ENCODE results near the gene ETS2. TPM values are rescaled to one million over a fixed set of nuclear protein-coding genes. Genes with fewer than 3 reads are reported as not detected.

ETS2 gene
- total RNA-seq, 4 donors from 2014 or later = 31.1 to 175 (median 63.8) TPM

DNA sequence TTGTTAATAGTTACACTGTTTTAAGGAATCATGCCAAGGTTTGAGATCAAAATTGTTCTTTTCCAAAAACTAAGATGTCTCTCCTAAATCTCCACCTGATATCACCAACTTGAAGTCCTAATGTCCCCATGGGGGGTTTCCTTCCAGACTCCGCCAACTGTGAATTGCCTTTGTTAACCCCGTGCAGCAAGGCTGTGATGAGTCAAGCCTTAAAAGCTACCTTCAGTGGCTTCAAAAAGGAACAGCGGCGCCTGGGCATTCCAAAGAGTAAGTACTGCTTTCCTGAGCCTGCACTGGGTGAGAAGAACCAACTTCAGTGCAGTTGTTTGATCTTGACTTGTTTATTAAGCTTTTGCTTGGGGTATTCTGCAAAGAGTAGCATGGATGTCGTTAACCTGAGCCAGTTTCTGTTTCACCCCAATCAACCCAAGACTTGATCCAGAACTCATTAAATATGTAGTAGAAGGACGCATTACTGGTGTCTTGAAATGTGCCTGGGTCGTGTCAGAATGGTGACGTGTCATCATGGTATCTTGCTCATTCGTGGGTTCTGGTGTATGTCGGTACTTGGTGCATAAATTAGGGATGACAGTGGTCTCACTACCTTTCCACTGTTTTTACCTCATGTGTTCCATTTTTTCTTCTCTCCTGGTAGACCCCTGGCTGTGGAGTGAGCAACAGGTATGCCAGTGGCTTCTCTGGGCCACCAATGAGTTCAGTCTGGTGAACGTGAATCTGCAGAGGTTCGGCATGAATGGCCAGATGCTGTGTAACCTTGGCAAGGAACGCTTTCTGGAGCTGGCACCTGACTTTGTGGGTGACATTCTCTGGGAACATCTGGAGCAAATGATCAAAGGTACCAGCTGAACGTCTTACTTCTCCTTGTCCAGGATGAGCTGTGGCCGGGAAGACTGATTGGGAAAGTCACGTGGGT, 8.7 kb downstream of the ETS2 start:
- Histone ChIP-seq H3K9me3 (no peaks in the 10 kb centered on the region), H3K27ac (replicated peaks in 1 of 4) (peak overlapping the region in 2 of 4 donors; percentile 10 to 37), H3K27me3 (no peaks in the 10 kb centered on the region), H3K4me1 (peaks cover 15 to 52% (median 46%) of the 10 kb centered on the region in 4 donors), H3K36me3 (peaks cover 46 to 98% (median 82%) of the 10 kb centered on the region in 4 donors), H3K4me3 (no peak overlapping the region)
- intact Hi-C loops (cut with DNase I) = no loop called here
- DNase-seq (ENCODE audit: extremely low spot score) = no peak
- no peak for TF ChIP-seq CTCF (IDR thresholded peaks at IDR 0.05)
- peak in 1 of 2 donors; percentile 26 for TF ChIP-seq POLR2AphosphoS5 (IDR thresholded peaks at IDR 0.05)
- 92% methylated on average over 15 of the region's 16 CpGs for WGBS

GRCh38 chr21:38815060-38815405, 9.3 kb downstream of the ETS2 start:
- peaks cover 52 to 98% (median 87%) of the 10 kb centered on the region in 4 donors for H3K36me3 ChIP-seq
- H3K27ac ChIP-seq (replicated peaks in 1 of 4) = peak overlapping the region in 1 of 4 donors; percentile 10

DNA sequence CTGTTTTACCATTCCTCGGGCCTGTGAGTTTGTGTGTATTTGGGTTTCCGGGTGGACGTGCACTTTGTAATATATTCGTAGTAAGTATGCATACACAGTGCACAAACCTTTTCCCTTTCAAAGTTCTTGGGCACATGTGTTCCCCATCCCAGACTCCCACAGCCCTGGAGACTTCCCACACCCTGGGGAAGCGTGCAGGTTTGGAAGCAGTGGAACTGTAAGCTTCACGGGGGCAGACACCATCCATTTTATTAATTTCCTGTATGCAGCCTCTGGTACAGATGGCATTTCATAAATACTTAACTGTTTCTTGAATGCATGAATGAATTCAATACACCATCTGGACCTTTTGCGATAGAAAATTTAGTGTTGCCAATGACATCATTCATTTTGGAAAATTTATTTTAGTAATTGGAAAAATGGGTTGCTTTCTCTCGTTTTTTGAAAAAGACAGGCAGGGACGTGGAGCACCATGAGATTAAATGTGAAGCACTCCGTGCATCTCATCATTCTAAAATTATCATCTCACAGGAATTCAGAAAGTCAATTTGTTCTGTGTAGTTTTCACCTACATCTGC, 10.8 kb downstream of the ETS2 start:
- WGBS = 86% methylated on average over 10 of the region's 10 CpGs
- TF ChIP-seq POLR2AphosphoS5 (IDR thresholded peaks at IDR 0.05) = no peak
- no peak for TF ChIP-seq CTCF (IDR thresholded peaks at IDR 0.05)
- no peak for TF ChIP-seq POLR2A (IDR thresholded peaks at IDR 0.05; ENCODE audit: low read depth)
- intact Hi-C loops (cut with DNase I) = no loop called here
- H3K4me3 ChIP-seq = no peak overlapping the region
- peaks cover 67 to 98% (median 93%) of the 10 kb centered on the region in 4 donors for H3K36me3 ChIP-seq
- no peaks in the 10 kb centered on the region for H3K9me3 ChIP-seq
- no peak for DNase-seq (ENCODE audit: extremely low spot score)
- peaks cover 28 to 52% (median 46%) of the 10 kb centered on the region in 4 donors for H3K4me1 ChIP-seq
- no peaks in the 10 kb centered on the region for H3K27me3 ChIP-seq
- H3K27ac ChIP-seq (replicated peaks in 1 of 4) = no peak overlapping the region

More at GRCh38 chr21:38815060-38815405, 9.3 kb downstream of the ETS2 start:
- Histone ChIP-seq H3K9me3 (no peaks in the 10 kb centered on the region), H3K27me3 (no peaks in the 10 kb centered on the region), H3K4me1 (peaks cover 18 to 52% (median 47%) of the 10 kb centered on the region in 4 donors), H3K4me3 (no peak overlapping the region)
- 79% methylated on average over 2 of the region's 2 CpGs for WGBS
- intact Hi-C loops (cut with DNase I) = no loop called here
- DNase-seq (ENCODE audit: extremely low spot score) = no peak
- no peak for TF ChIP-seq CTCF (IDR thresholded peaks at IDR 0.05)
- TF ChIP-seq EP300 (IDR thresholded peaks at IDR 0.05) = no peak
- no peak for TF ChIP-seq POLR2A (IDR thresholded peaks at IDR 0.05; ENCODE audit: low read depth)

DNA sequence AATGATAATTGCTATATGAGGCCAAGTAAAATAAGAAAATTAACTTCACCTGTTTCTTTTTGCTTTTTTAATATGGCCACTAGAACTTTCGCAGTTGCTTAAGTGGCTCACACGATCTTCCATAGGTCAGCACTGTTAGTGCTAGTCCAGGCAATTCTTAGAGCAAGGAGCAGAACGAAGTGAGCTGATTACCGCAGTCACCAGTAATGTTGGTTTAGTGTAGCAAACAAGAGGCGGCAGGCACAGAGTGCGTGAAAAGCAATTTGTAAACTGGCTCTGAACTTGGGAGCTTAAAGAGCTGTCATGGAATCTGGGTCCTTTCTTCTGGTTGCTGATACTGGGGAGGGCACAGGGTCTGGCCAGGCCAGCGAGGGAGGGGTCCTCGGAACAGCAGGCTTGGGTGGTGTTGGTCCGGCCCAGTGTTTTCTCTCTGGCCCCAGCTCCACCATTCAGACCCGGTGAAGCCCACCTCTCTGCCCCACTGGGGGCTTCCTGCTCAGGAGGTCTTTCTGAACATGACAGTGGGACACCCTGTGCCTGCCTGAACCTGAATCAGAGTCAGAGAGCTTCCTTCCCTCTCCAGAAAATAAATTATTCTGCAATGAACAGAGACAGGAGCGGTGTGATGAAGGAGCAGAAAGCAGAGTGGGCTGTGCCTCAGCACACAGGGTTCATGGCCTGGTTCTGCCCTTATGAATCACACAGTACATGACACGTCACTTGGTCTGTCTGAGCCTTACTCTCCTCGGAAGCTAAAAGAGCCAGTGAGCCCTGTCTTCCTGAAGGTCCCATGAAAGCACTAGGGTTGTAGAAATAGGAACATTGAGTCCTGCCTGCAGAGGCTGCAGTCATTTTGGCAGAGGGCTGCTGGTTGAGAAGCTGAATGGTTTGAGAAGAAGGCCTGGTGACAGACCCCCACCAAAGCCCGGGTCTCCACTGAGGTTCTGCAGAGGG, 11.9 kb downstream of the ETS2 start:
- Histone ChIP-seq H3K27me3 (no peaks in the 10 kb centered on the region), H3K4me3 (no peak overlapping the region), H3K36me3 (peaks cover 78 to 98% (median 96%) of the 10 kb centered on the region in 4 donors), H3K9me3 (no peaks in the 10 kb centered on the region), H3K4me1 (peaks cover 37 to 57% (median 51%) of the 10 kb centered on the region in 4 donors), H3K27ac (replicated peaks in 1 of 4) (peak overlapping the region; percentile 51 to 80 (median 68))
- WGBS = 87% methylated on average over 12 of the region's 14 CpGs
- no peak for TF ChIP-seq CTCF (IDR thresholded peaks at IDR 0.05)
- peak; percentile 18 to 39 for TF ChIP-seq POLR2AphosphoS5 (IDR thresholded peaks at IDR 0.05)
- DNase-seq (ENCODE audit: extremely low spot score) = no peak
- intact Hi-C loops (cut with DNase I) = no loop called here
